Activated CD4-positive, alpha-beta T cell treated with anti-CD3 and anti-CD28 coated beads, Interleukin-2, Interleukin-4, amounts not matched to agents 100 ng/mL and 50 ng/mL, durations not matched to agents 16 hours and 8 hours (primary cell): ENCODE measurements around the gene CRYAB.
"Not testable (repeated sequence)": the region's sequence is repeated elsewhere in the genome, so short reads cannot be mapped to it uniquely, and the experiment has no call there.

Source experiments
- DNase-seq: peaks from one replicate; pipeline ENCODE4 v3.0.0-alpha.2; 2020; ENCODE audit warnings: low spot score

CRYAB gene

GRCh38 chr11:111908639-111909305 lies 2.8 kb downstream of the CRYAB start:
- no peak for DNase-seq

GRCh38 chr11:111906680-111907079 lies 4.9 kb downstream of the CRYAB start:
- no peak for DNase-seq

- DNase-seq, result no peak
Measured at GRCh38 chr11:111905411-111905810, 6.2 kb downstream of the CRYAB start.

GRCh38 chr11:111886844-111887243 lies 24.7 kb downstream of the CRYAB start:
- no peak for DNase-seq

GRCh38 chr11:111886032-111886431 lies 25.5 kb downstream of the CRYAB start:
- no peak for DNase-seq

- not testable (repeated sequence) for DNase-seq
Measured at GRCh38 chr11:111885053-111885452, 26.5 kb downstream of the CRYAB start.

- DNase-seq, result no peak
Measured at GRCh38 chr11:111882202-111882601, 29.4 kb downstream of the CRYAB start.

- DNase-seq, result no peak
Measured at GRCh38 chr11:111879637-111879960, 32.0 kb downstream of the CRYAB start.

- peak; percentile 97 for DNase-seq
Measured at GRCh38 chr11:111878849-111879636, 32.5 kb downstream of the CRYAB start, which contains the start of the genes CFAP68 and FDXACB1. Gene CFAP68 (plus strand): TSS chr11:111879541. CDS start chr11:111879561, 20 bp downstream. Gene FDXACB1 (minus strand): TSS chr11:111879165. CDS start chr11:111879132, 33 bp downstream.

- no peak for DNase-seq
Measured at GRCh38 chr11:111878385-111878848, 33.2 kb downstream of the CRYAB start.

GRCh38 chr11:111871693-111872161 lies 39.8 kb downstream of the CRYAB start:
- DNase-seq, result no peak

- DNase-seq, result peak; percentile 87
Measured at GRCh38 chr11:111870886-111871692, 40.5 kb downstream of the CRYAB start, which contains the start of gene ALG9. Gene ALG9 (minus strand): TSS chr11:111871581. CDS start chr11:111871482, 99 bp downstream.

- peak; percentile 2 for DNase-seq
Measured at GRCh38 chr11:111870522-111870885, 41.1 kb downstream of the CRYAB start.

- no peak for DNase-seq
Measured at GRCh38 chr11:111870113-111870512, 41.5 kb downstream of the CRYAB start.

- no peak for DNase-seq
Measured at GRCh38 chr11:111860257-111860656, 51.3 kb downstream of the CRYAB start.
